Measurements from ENCODE around the gene SCGB2B2.

- TF ChIP-seq CTCF (IDR thresholded peaks at IDR 0.05) (no peak), CREB1 (CRISPR knock-in tag; IDR thresholded peaks at IDR 0.05) (no peak), PRRX2 (CRISPR knock-in tag; IDR thresholded peaks at IDR 0.05) (no peak), NR2C2 (CRISPR knock-in tag; IDR thresholded peaks at IDR 0.05) (peak; percentile 98), PRDM15 (CRISPR knock-in tag; IDR thresholded peaks at IDR 0.05) (no peak), JUN (CRISPR knock-in tag; IDR thresholded peaks at IDR 0.05) (no peak), GABPB1 (CRISPR knock-in tag; IDR thresholded peaks at IDR 0.05) (peak; percentile 35; the same call in 1 of the 2 replicates)
- TF ChIP-seq, protein P1, sequence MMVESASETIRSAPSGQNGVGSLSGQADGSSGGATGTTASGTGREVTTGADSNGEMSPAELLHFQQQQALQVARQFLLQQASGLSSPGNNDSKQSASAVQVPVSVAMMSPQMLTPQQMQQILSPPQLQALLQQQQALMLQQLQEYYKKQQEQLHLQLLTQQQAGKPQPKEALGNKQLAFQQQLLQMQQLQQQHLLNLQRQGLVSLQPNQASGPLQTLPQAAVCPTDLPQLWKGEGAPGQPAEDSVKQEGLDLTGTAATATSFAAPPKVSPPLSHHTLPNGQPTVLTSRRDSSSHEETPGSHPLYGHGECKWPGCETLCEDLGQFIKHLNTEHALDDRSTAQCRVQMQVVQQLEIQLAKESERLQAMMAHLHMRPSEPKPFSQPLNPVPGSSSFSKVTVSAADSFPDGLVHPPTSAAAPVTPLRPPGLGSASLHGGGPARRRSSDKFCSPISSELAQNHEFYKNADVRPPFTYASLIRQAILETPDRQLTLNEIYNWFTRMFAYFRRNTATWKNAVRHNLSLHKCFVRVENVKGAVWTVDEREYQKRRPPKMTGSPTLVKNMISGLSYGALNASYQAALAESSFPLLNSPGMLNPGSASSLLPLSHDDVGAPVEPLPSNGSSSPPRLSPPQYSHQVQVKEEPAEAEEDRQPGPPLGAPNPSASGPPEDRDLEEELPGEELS (CRISPR knock-in tag; IDR thresholded peaks at IDR 0.05) = no peak
Observed at GRCh38 chr19:34676697-34677385, at the start of gene SCGB2B2.
